CD8-positive, alpha-beta memory T cell (primary cell): ENCODE measurements around the gene ZNF740. TPM values are rescaled to one million over a fixed set of nuclear protein-coding genes. Genes with fewer than 3 reads are reported as not detected.

Source experiments
- polyA plus RNA-seq: library from polyadenylated mRNA; unstranded; fragments of 300-500 nt; fragmentation: Illumina TruSeq; gene quantifications from one replicate; pipeline ENCODE4 v1.2.3, GENCODE V29; 2021
- total RNA-seq, 2 experiments: library from RNA; stranded (reverse); gene quantifications; one replicate each; pipeline ENCODE4 v1.2.3, GENCODE V29; 2021

Gene ZNF740
- total and polyA plus RNA-seq, 3 experiments from 2014 or later = 3.3 to 52.0 (median 50.4) TPM

Other genes with a start within 250 kb of the ZNF740 start
- 1 to 10 TPM; 3.5 to 3.9 TPM for gene KRT18, start 231.6 kb upstream of the ZNF740 start, total RNA-seq
- 4.0 TPM for gene KRT18, start 231.6 kb upstream of the ZNF740 start, polyA plus RNA-seq
- 100 to 1,000 TPM; 644 to 660 TPM for gene EIF4B, start 174.3 kb upstream of the ZNF740 start, total RNA-seq
- 114 TPM for gene EIF4B, start 174.3 kb upstream of the ZNF740 start, polyA plus RNA-seq
- 1 to 10 TPM; 2.1 to 5.6 TPM for gene TNS2, start 130.7 kb upstream of the ZNF740 start, total RNA-seq
- 0.35 TPM for gene TNS2, start 130.7 kb upstream of the ZNF740 start, polyA plus RNA-seq
- 10 to 100 TPM; 40.1 to 43.3 TPM for gene SPRYD3, start 101.3 kb upstream of the ZNF740 start, total RNA-seq
- gene SPRYD3, start 101.3 kb upstream of the ZNF740 start, polyA plus RNA-seq = 63.0 TPM
- gene IGFBP6, start 83.1 kb upstream of the ZNF740 start, total RNA-seq = 1 to 10 TPM; 1.5 to 1.6 TPM
- 8.9 TPM for gene IGFBP6, start 83.1 kb upstream of the ZNF740 start, polyA plus RNA-seq
- gene SOAT2, start 77.2 kb upstream of the ZNF740 start, total RNA-seq = under 1 TPM; 0.48 to 1.00 TPM
- gene SOAT2, start 77.2 kb upstream of the ZNF740 start, polyA plus RNA-seq = 0.76 TPM
- 10 to 100 TPM; 15.8 to 18.7 TPM for gene CSAD, start 203 bp downstream of the ZNF740 start, total RNA-seq
- 0.70 TPM for gene CSAD, start 203 bp downstream of the ZNF740 start, polyA plus RNA-seq
- 100 to 1,000 TPM; 339 TPM for gene ITGB7, start 26.5 kb downstream of the ZNF740 start, total RNA-seq
- 292 TPM for gene ITGB7, start 26.5 kb downstream of the ZNF740 start, polyA plus RNA-seq
- 10 to 100 TPM; 67.0 to 68.4 TPM for gene RARG, start 51.5 kb downstream of the ZNF740 start, total RNA-seq
- gene RARG, start 51.5 kb downstream of the ZNF740 start, polyA plus RNA-seq = 15.4 TPM
- 10 to 100 TPM; 58.4 to 63.4 TPM for gene ESPL1, start 87.6 kb downstream of the ZNF740 start, total RNA-seq
- not detected for gene ESPL1, start 87.6 kb downstream of the ZNF740 start, polyA plus RNA-seq
- gene PFDN5, start 114.8 kb downstream of the ZNF740 start, total RNA-seq = 100 to 1,000 TPM; 380 to 385 TPM
- 1,325 TPM for gene PFDN5, start 114.8 kb downstream of the ZNF740 start, polyA plus RNA-seq
- gene MYG1, start 119.0 kb downstream of the ZNF740 start, total RNA-seq = 10 to 100 TPM; 81.1 to 82.5 TPM
- 67.9 TPM for gene MYG1, start 119.0 kb downstream of the ZNF740 start, polyA plus RNA-seq
- gene AAAS, start 140.9 kb downstream of the ZNF740 start, total RNA-seq = 10 to 100 TPM; 77.9 to 79.7 TPM
- 38.9 TPM for gene AAAS, start 140.9 kb downstream of the ZNF740 start, polyA plus RNA-seq
- gene SP7, start 155.6 kb downstream of the ZNF740 start, total RNA-seq = not detected
- not detected for gene SP7, start 155.6 kb downstream of the ZNF740 start, polyA plus RNA-seq
- 10 to 100 TPM; 61.1 to 63.3 TPM for gene SP1, start 199.5 kb downstream of the ZNF740 start, total RNA-seq
- gene SP1, start 199.5 kb downstream of the ZNF740 start, polyA plus RNA-seq = 6.6 TPM
- not detected for gene AMHR2, start 243.1 kb downstream of the ZNF740 start, total RNA-seq
- not detected for gene AMHR2, start 243.1 kb downstream of the ZNF740 start, polyA plus RNA-seq